KOPT-K1 (cell line): ENCODE data around the gene PPP1R9A.
A peak's percentile ranks its signal among the peaks of the same experiment; 100 is the strongest.

Experiments
- H3K27ac ChIP-seq: fragments of 200-600 bp; sonication (generic); 2 replicates; pipeline ENCODE4 v1.5.1; 2016; ENCODE audit warnings: antibody characterized with exemption, mild to moderate bottlenecking, low read depth, low read length; ENCODE audit not compliant: poor library complexity, severe bottlenecking
- H3K36me3 ChIP-seq: fragments of 200-600 bp; sonication (generic); 2 replicates; pipeline ENCODE4 v1.5.1; 2017; ENCODE audit warnings: antibody characterized with exemption, mild to moderate bottlenecking, low read length, moderate library complexity; ENCODE audit not compliant: insufficient read depth
- H3K9me3 ChIP-seq: fragments of 200-600 bp; sonication (generic); 2 replicates; pipeline ENCODE4 v1.5.1; 2017; ENCODE audit warnings: antibody characterized with exemption, low read length, mild to moderate bottlenecking; ENCODE audit not compliant: insufficient read depth, poor library complexity, severe bottlenecking

PPP1R9A gene

DNA sequence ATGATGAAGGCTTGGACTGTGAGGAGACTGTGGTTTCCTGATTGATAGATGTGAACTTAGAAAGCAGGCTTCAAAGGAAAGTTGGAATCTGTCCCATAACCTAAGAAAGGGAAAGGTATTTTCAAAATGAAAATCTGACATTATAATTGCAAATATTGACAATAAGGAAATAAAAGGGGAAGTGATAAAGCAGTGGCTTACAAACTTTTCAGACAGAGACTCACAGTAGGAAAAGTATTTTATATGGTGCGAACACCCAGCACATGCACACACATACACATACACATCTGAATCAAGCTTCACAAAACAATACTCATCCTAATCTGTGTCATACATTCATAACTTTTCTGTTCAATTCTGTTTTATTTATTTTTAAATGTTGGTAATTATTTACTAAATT, 412.2 kb downstream of the PPP1R9A start:
- no peaks in the 10 kb centered on the region for H3K9me3 ChIP-seq
- H3K27ac ChIP-seq, result no peak overlapping the region
- no peaks in the 10 kb centered on the region for H3K36me3 ChIP-seq

DNA sequence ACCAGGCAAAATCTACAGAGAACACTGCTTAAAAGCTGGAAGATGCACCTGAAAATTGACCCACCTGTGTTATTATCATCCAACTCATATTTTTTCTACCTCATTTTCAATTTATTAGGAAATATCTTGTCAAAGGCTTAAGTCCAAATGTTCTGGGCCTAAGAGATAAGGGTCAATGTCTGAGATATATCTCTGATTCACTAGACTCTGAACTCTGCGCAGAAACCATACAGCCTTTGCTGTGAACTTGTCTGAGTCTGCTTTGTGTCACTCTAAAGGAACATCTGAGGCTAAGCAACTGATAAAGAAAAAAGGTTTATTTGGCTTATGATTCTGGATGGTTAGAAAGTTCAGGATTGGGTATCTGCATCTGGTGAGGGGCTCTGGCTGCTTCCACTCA, 413.3 kb downstream of the PPP1R9A start:
- Histone ChIP-seq H3K36me3 (no peaks in the 10 kb centered on the region), H3K9me3 (no peaks in the 10 kb centered on the region), H3K27ac (no peak overlapping the region)

DNA sequence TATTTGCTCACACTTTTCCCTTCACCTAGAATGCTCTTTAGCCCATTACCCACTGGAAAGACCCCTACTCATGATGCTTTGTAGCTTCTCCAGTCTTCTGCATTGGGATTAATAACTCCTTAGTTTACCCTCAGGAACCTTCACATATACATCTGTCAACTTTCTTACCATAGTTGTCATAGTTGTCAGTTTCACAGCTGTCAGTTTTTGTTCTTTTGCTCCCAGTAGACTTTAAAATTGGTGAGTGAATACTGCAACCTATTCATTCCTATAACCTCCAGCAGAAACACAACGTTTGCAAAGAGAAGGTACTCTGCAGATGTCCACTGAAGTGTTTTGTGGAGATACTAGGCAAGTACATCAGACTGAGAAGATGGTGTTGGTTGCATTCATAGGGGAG, 414.3 kb downstream of the PPP1R9A start:
- Histone ChIP-seq H3K9me3 (peaks cover 5% of the 10 kb centered on the region), H3K36me3 (no peaks in the 10 kb centered on the region), H3K27ac (no peak overlapping the region)

DNA sequence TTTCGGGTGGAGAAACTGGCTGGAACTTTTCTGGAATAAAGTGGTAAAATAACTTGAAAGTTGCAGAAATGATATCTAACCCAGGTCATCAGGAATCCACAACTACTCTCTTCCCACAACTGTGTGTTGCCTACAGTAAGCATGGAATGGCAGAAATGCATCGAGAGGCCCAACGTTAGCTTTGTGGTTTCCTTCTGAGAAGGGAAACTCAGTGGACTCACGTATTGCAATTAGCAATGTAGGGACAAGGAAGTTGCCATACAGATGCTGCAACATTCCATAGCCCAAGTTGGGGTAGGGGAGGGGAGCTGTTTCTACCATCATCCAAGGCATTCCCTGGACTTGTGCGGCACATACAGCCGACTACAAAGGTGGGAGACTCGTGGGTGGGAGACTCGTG, 415.0 kb downstream of the PPP1R9A start:
- H3K9me3 ChIP-seq, result peaks cover 8% of the 10 kb centered on the region
- no peak overlapping the region for H3K27ac ChIP-seq
- no peaks in the 10 kb centered on the region for H3K36me3 ChIP-seq

DNA sequence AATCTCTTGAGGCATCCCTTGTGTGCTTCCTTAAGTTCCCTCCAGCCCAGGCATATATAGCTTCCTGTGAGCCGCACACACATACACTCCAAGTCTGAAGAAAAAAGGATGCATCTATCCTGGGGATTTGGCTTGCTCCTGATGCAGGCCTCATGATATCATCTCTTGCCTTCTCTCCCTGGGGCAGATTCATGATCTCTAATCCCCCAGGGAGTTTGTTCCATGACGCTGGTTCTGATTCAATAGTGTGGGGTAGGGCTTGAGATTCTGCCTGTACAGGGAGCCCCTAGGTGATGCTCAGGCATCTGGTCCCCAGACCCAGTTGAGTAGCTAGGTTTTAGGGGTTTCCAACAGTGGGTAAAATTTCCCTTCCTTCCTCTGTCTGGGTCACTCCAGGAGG, 415.5 kb downstream of the PPP1R9A start:
- no peaks in the 10 kb centered on the region for H3K36me3 ChIP-seq
- H3K9me3 ChIP-seq, result peaks cover 8% of the 10 kb centered on the region
- H3K27ac ChIP-seq, result no peak overlapping the region

DNA sequence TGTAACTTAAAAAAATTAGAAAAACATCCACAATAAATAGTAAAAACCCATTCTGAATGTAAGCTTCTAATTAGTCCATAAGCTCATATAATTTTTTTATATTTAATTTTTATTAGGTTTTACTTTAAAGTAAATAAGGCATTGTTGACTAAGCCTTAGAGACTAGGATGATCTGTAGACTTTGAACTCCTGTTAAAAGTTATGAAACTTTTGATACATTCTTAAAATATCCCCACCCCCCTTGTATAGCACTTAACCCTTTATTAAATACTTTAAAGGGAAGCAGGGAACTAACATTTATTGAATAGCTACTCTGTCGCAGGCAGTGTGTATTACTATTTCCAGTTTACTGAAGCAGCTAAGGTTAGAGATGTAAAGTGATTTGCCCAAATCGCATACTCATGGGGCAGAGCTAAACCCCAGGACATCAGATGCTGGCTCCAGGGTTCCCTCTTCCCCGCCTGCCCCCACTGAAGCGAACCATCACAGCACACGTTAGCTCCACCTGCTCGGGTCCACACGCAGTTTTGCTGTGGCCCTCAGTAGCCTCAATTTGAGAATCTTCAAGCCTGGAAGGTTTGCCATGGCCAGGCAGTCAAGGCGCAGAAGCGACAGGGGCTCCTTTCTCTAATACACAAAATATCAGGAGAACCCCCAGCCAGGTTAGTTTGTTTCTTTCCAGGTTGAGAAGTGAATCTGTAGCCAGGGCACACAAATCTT, 416.2 kb downstream of the PPP1R9A start:
- Histone ChIP-seq H3K9me3 (peaks cover 8% of the 10 kb centered on the region), H3K36me3 (no peaks in the 10 kb centered on the region), H3K27ac (peak overlapping the region; percentile 52)

DNA sequence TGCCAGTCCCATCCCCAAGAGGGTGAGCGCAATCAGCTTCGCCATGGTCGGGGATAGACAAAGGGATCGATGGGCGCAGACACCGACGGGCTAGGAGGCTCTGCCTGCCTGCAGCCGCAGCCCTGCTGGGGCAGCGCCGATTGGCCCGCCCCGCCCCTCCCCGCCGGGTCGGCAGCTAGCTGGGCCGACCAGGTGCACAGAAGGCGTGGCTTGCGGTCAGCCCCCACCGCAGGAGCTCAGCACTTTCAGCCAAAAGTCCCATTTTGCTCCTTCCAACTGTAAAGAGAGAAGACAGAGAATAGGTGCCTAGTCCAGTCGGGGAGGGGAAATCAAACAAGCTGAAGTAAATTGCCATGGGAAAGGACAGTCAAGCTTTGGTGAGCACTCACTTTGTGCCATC, 417.0 kb downstream of the PPP1R9A start, which contains the start of gene PON1:
PON1 (minus strand) TSS at position 102 of the 400 bp plus-strand sequence; CDS start at position 45, 57 bp downstream.
- Histone ChIP-seq H3K36me3 (no peaks in the 10 kb centered on the region), H3K9me3 (peaks cover 8% of the 10 kb centered on the region), H3K27ac (peak within 1 kb of the TSS; percentile 52)

DNA sequence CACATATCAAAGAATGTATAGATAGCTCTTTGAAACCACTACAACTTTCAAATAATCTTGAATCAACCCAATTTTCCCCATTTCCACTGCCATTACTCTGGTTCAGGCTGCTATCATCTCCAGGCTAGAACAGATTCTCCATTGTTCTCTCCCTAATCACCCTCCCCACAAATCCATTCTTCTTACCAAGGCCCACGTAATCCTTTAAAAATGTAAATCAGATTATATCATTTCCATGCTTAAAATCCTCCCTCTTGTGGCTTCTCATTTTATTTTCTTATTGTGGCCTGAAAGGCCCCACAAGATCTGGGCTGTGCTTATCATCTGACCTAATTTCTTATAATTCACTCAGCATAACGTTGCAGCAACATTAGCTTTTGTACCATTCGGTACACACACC, 420.0 kb downstream of the PPP1R9A start:
- Histone ChIP-seq H3K36me3 (no peaks in the 10 kb centered on the region), H3K27ac (no peak overlapping the region), H3K9me3 (peaks cover 8% of the 10 kb centered on the region)

DNA sequence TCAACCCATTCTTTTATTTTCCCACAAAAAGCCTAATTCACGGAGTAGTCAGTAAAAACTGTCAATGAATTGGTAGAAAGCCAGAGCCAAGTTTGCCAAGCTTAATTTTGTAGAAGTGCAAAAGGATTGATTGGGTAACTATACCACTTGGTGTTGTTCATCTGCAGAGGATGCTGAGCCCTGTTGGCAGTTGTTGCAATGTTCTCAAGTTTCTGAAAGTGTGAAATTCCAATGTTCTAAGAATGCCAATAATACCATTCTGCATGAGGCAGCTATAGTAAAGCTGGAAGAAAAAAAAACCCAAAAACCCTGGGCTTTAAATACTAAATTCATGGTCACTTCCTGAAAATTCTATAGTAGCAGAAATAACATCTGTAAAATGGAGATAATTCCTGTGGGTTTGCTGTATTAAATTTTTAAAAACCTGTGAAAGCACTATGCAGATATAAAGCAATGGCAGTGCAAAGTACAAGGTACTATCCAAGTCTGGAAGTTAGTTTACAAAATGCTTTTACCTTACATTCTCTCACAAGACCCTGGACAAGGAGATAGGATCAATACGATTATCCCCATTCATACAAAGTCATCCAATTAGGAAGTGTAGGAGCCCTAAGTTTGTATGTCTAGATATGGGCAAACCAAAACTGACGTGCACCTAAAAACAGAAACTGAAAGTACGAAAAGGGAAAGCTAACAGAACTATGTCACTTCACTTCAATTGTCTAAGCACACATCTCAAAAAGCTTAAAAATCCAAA, 423.0 kb downstream of the PPP1R9A start:
- Histone ChIP-seq H3K9me3 (peaks cover 8% of the 10 kb centered on the region), H3K36me3 (no peaks in the 10 kb centered on the region), H3K27ac (peak overlapping the region; percentile 70)

DNA sequence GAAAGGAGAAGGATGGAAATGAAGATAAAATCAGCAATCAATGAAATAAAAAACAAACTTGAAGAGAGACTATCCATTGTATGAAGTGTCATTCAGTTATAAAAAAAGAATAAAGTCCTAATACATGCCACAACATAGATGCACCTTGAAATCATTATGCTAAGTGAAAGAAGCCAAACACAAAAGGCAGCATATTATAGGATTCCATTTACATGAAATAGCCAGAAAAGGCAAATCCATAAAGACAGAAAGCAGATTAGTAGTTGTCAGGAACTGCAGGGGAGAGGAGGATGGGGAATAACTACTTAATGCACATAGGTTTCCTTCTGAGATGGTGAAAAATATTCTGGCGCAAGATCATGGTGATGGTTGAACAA, 423.6 kb downstream of the PPP1R9A start:
- Histone ChIP-seq H3K9me3 (peaks cover 8% of the 10 kb centered on the region), H3K36me3 (no peaks in the 10 kb centered on the region), H3K27ac (peak overlapping the region; percentile 70)

DNA sequence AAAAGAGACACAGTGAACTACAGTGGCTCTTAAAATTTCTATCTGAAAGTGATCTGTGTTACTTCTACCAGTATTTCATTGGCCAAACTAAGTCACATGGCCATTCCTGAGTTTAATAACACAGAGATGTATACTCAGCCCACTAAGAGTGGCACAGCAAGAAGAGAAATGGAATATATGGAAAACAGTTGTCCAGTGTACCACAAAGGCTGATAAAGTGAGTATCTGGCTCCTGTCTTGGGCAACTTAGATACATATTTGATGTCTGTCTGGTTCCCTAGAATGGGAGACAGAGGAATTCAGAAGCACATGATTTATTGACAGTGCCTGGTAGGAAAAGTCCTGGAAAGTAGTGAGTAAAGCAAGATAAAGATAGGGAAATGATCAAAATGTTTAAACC, 427.1 kb downstream of the PPP1R9A start:
- no peak overlapping the region for H3K27ac ChIP-seq
- no peaks in the 10 kb centered on the region for H3K9me3 ChIP-seq
- no peaks in the 10 kb centered on the region for H3K36me3 ChIP-seq

DNA sequence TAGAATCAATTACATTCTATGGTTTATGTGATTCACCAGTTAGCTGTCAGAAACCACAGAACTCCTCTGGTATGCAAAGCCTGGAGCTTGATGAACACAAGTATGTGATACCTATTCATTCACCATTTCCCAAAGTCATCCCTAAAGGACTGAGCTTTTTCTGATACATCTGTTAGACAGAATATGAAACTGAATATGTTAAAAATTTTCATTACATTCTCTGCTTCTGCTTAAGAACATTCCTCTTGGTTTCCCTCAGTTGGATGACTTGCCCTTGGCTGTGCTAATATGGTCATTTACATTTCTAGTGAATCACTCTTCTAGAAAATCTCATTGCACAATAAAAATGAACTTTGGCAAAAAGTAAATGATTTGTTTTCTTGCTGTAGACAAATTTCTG, 427.7 kb downstream of the PPP1R9A start:
- Histone ChIP-seq H3K9me3 (no peaks in the 10 kb centered on the region), H3K36me3 (no peaks in the 10 kb centered on the region), H3K27ac (no peak overlapping the region)

DNA sequence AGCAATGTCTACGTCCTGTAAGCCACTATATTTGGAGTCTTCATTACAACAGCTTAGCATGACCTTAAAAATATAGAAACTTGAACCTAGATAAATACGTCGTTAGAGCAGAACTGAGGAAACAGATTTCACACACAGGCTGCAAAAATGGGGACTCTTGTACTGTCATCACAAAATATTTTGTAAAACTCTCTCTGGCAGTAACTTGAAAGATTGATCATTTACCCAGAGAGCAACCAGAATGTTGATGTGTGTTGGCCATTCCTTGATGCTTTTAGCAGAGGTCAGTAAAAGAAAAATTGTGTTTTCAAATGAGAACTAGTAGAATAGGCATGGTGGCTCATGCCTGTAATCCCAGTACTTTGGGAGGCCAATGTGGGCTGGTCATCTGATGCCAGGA, 431.4 kb downstream of the PPP1R9A start:
- H3K27ac ChIP-seq, result no peak overlapping the region
- H3K36me3 ChIP-seq, result no peaks in the 10 kb centered on the region
- H3K9me3 ChIP-seq, result no peaks in the 10 kb centered on the region

DNA sequence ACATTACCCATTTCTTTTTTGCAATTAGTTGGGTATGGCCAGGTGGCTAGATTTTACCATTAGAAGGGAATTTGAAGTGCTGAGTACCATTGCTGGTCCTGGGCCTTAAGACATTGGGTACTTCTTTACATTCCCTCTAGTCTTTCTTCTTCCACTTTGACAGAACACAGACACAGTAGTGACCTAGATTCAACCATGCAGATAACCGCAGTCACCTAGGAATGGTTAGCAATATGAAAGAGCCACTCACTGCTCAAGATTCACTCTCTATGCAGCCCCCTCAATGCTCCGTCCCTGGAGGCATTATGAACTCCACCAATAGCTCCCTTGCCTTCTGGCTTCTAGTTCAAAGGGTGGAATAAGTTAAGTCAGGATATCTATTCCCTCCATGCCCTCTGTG, 433.1 kb downstream of the PPP1R9A start:
- Histone ChIP-seq H3K9me3 (no peaks in the 10 kb centered on the region), H3K27ac (no peak overlapping the region), H3K36me3 (no peaks in the 10 kb centered on the region)

DNA sequence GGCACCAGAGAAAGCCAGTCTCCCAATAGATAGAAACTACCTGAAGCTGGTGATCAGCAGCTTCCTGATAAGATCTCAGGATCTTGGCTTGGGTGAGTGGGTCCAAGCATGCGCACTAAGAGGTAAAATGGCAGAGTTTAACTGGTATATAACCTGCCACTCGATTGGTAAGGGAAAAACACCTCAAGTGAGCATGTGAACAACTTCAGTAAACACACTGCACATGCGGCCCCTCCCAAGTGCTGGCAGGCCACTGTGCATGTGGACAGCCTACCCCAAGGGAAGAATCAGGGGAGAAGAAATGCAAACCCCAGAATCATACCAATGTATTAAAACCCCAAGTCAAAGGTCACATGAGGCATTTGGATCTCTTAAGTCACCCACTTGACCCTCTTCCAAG, 434.6 kb downstream of the PPP1R9A start:
- H3K27ac ChIP-seq, result no peak overlapping the region
- no peaks in the 10 kb centered on the region for H3K36me3 ChIP-seq
- H3K9me3 ChIP-seq, result no peaks in the 10 kb centered on the region
